Embryonic facial prominence (tissue), 1 donor: ENCODE results near the gene SLC23A3.

Experiments used
- DNase-seq: peaks from one replicate; pipeline ENCODE4 v3.0.0-alpha.2; 2016; ENCODE audit errors: extremely low spot score

SLC23A3 gene

DNA sequence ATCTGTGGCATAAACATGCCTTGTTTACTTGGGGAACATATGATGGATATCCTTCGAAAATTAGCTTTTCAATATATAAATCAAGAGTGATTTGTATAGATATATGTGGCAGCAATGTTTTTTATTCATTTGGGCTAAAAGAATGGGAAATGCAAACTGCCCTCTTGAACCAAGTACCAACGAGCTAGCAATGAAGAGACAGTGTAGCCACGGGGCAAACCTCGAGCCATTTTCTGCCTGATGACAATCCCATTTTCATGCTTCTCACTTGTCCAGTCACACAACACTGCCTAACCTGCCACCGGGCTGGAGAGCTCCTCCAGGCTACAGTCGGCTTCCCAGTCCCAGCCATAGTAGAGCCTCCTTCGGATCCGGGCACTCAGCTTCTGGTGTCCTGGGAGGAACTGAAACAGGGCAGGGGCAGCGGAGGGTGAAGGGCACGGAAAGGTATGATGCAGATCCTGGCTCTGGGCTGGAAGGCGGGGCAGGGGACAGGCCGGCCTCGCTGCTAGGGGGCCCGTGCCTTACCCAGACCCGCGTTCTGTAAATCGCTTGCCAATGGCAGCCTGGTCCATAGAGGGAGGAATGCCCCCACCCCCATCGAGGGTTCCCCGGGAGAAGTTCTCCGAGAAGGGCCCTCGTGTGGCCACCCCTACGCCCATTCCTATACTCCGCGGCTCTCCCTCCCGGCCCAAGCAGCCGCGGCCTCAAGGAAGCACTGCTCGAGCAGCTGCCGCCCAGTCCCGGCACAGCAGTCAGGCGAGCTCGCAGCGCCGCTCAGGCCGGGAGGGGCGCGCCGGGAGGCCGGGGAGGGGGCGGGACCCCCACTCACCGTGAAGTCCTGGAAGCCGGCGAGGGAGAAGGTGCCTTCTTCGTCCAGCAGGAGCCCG, 6.3 kb upstream of the SLC23A3 start:
- no peak for DNase-seq

DNA sequence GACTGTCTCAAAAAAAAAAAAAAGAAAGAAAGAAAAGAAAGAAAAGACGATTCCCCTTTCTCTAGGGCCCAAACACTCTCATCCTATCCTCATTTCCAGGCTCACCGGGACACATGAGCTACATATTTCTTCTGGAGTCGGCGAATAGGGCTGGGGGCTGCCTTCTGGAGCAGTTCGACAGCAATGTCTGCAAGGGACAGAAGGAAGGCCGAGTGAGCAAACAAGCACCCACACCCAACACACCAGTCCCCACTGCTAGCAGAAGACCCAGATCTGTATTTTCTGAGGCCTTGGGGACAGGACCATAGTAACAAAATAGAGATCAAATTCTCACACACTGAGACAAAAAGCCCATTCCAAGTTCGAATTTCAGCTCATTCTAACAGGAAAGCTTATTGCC, 5.7 kb upstream of the SLC23A3 start:
- no peak for DNase-seq

DNA sequence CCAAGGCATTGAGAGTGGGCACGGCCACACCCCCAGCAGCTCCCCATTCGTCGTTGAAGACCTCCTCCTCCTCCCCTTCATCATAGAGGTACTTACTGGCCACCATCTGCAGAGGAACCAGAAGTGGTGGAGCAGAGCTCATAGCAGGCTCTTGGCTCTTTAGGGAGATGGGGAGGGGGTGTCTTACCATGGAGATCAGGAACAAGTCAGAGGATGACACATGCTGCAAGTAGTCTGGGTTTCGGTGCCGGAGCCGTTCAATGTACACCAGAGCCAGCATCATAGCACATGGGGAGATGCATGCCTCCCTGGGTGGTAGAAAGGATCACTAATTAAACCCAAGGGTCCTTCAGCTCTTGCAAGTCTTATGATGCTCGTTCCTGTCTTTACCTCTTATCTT, 5.0 kb upstream of the SLC23A3 start:
- no peak for DNase-seq

DNA sequence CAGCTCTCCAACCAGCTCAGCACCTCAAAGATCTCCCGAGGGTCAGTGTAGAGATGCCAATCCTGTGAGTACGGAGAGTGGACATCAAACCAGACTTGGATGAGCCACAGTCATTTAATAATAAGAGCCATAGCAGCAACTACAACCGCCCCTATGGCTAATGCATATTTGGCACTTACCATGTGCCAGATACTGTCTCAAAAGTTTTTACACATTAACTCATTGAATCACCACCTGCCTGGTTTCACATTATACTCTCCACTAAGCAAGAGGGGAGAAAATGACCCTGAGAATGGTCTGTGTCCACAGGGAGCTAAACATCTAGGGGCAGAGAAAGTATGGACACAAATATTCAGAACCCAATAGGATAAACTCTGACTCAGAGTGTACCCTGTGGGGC, 4.3 kb upstream of the SLC23A3 start:
- DNase-seq, result no peak

DNA sequence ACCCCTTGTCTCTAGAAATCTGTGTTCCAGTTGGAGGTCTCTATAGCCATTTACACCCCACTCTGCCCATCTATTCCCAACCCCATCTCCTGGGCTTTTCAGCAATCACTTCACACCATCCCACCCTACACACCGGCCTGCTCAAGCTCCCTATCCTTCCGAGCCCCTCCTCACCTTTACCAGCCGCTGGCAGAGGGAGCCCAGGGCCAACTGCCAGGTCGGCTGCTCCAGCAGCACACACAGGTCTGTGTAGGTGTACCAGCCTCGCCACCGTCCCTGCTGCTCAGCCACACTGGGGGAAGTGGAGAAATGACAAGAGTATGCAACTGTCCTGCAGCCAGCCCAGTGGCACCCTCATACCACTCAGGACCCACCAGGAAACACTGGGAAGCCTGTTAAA, 3.3 kb upstream of the SLC23A3 start:
- DNase-seq, result no peak

DNA sequence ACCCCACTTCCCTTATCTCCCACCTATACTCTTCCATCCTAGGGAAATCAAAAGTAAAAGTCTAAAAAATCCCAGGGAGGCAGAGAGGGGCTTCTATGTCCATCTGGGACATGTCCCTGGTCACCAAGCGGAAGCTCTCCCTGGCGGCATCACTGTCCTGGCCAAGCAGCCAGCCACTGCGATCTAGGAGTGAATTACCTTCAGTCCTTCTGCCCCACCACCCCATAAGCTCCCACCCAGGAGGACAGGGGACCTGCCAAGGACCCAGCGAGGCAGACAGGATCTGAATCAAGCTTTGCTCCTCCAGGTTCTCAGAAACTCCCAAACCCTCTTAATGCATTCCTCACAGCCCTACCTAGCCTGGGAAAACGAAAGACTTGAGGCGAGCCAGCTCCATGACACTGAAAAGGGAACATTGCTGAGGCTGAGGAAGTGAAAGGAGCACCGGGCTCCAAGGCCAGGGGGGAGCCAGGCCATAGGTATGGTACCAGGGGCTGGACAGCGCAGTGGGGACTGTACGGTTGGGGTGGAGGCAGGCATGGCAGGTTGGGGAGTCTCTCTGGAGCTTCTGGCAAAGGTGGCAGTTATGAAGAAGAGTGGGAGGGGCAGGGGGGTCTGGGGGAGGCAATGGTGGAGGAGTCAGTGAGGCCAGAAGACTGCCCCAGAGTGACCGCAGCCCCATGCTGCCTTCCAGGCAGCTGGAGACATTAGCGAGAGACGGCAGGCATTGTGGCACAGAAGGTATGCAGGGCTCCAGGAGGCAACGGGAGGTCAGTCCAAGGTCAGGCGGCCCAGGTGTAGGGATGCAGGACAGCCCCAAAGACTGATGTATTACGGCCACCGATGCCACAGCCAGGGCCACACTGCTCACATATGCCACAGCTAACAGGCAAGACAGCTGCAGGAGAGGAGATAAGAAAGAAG, 2.7 kb upstream of the SLC23A3 start:
- no peak for DNase-seq

DNA sequence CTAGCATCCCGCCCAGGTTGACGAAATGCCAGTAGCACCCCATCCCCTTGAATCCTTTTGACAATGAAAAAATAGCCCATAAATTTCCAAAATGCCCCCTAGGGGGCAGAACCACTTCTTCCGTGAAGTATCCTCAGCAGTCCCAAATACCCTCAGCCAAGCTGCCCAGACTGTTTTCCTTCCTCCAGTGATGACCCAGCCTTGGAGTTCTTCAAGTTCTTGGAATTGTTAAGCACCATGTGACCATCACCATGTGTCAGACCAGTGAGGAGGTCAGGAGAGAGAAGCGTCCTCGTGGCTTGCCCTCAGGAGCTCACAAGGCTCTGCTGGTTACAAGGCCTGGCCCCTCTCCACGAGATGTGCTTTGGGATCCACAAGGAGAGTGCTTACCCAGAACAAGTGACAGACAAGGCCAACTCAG, 1.4 kb upstream of the SLC23A3 start:
- DNase-seq, result no peak

DNA sequence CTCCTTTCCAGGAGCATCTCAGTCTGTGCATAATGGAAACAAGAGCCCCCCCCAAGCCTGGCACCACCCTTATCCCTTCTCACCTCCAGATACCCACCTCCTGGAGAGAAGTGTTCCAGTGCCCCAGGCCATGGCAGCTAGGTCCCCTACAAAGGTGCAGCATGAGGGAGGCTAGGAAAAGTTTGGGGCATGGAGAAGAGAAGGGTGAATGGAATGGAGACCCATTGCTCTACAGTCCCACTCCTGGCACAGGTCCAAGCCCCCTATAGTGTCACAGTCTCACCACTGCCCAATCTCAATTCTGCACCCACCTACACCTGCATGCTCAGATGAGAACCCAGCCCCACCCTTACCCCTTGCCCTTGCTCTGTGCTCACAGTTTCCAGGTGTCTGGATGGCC, 897 bp downstream of the SLC23A3 start:
- DNase-seq, result no peak

DNA sequence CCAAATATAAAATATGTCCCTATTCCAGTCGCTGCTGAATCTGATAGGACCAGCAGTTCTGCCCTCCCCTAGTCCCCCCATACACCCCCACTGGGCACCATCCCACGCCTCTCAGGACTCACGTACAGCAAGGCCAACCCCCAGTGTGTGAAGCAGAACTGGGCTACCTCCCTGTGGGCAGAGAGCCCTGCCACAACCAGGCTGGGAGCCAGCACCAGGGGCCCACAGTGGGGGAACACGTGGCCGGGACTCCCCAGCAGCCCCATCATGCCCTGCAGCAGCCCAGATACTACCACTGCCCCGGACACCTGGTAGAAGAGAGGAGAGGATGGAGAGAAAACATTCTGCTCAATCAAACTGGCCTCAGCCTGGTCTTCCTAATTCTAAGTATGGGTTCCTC, 1.3 kb downstream of the SLC23A3 start:
- DNase-seq, result no peak

DNA sequence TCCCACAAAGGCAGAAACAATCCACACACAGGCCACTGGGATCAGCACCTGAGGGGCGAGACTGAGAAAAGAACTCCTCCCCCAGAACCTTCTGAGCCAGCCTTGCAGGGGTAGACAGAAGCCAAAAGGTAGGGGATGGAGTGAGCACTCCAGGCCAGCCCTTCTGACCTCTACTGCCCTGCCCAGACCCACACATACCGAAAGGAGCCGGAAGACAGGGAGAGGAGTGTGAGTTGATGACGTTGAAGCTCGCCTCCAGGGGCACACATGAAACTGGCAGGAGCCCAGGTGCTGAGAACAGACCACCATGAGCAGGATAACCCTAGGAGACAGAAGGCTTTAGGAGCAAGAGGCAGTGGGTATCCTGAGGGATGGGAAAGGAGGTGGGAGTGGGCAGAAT, 1.8 kb downstream of the SLC23A3 start:
- DNase-seq, result no peak

DNA sequence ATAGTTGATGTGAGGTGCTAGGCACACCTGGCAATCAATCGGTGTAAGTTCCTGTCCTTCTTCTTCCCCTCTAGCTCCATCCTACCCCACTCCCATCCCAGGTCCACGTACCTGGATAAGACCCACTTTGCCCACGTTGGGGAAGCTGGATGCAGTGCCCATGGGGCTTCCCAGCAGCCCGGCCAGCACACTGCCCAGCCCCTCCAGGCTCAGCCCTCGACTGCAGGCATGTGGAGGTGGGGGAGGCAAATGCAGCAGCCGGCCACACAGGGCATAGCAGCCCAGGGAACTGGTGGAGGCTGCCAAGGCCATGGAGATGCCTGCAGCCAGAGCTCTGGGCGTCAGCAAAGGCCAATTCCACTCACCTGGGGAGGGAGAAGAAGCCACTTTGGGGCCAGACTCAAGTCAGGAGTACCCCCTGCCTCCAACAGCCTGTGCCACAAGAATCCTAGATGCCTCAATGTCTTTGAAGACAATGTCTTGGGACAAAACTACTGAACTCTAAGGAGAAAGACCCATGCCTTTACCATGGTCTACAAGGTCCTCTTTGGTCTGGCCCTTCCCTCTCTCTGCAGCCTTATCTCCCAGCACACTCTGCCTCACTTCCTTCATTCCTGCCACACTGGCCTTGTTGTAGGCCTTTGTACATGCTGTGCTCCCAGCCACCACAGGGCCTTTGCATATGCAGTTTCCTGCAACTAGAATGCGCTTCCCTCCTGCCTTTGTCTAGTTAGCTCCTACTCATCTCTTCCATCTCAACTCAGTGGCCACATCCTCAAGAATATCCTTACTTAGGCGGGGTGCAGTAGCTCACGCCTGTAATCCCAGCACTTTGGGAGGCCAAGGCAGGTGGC, 4.5 kb downstream of the SLC23A3 start:
- no peak for DNase-seq

DNA sequence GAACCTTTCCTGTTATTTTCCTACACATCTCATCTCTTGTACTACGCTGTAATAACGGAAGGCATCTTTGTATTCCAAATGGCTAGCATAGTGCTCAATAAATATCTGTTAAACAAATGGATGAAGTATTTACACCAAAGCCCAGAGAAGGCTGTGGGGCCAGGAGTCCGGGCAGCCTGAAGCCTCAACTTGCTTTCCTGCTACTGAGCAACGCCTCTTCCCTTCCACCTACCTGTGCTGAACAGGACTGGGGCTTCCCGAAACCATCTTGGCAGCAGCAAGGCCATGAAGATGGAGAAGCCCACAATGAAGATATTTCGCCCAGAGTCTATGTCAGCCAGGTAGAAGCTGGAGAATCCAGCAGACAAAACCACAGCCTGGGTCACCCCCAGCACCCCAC, 6.7 kb downstream of the SLC23A3 start:
- no peak for DNase-seq

DNA sequence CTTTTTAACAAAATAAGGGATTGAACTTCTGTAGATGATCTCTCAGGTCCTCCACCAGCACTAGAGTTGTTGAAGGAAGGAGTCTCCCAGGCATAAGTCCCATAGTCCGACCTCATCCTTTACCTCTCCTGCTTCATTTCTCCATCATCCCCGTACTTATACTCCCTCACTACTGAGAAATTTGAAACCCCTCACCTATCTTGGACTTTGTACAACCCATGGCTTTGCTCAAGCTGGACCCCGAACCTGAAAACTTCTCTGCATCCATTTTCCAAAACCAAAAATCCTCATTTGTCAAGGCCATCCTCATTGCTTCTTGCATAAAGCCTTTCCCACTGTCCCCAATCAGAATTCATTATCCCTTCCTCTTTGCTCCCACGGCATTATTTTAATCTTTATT, 8.7 kb downstream of the SLC23A3 start:
- no peak for DNase-seq

DNA sequence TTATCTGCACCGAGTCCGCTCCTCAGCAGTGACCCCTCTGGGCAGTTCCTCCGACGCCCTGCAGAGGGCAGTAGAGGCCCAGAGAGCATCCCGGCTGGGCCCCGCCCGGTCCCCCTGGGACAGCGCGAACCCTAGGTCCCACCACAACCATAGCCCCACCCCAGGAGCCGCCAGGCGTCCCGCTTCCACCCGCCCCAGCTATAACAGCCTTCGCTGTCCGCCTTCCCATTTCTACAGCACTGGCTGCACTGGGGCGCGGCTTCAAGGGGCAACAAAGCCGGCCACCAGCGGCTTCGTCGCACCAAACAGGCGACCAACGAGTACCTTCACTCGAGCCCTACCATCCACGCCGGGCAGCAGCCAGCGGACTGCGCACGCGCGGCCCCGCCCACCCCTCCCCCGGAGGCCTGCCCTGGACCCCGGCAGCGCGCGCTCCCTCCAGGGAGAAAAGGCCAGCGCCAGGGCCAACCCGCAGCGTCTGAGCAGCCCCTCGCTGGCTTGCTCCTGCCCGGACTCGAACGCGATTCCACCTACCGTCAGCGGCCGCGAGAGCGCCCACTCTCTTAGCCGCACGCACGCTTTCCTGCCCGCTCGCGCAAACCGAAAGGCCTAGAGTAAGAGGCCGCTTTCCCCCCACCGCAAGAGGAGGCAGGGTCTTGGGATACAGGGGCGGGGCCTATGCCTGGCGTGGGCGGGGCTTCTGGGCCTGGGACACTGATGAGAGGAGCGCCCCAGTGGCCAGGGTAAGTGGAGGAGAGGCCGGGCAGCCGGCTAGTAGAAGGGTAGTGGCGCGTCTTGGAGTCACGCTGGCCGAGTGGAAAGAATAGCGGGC, 9.4 kb downstream of the SLC23A3 start, which contains the start of gene NHEJ1:
Gene NHEJ1, minus strand, starts transcription at position 630 of the 832 bp plus-strand sequence. CDS start 2,453 bp downstream, outside the sequence.
- DNase-seq, result peak; percentile 76

DNA sequence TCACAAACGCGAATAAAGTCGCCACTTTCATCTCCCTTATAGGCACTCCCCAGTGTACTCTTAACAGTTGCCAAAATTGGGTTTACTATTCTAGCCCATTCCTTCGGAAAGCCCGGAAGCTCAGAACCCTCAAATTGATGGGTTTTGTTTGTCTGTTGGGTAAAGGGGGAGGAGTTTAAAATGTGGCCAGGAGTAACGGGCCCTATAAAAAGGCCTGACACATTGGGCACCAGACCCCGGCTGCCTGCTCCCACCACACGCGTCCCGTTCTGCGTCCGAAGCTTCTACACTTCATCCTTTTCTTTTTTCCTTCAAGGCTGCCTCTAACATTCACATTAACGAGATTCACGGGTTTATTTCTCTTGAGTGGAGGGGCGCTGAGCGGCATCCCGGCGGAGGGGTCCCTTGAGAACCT, 10.1 kb downstream of the SLC23A3 start:
- DNase-seq, result no peak

DNA sequence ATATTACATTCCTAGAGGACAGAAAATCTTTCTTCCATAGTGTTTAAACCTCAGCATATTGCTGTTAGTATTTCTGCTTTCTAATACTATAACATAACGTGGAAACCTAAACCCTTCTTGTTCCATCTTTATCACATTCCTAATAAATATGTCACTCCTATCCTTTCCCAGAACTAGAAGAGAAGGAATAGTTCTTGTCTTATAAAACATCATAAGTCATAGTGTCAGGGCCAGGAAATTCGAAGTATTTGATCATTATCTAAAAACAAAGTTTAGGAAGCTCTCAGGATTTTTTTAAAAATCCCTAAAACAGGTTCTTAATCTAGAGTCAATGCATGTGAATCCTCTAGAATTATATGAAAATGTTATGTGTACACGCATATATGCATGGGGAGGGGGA, 11.2 kb downstream of the SLC23A3 start:
- DNase-seq, result no peak

DNA sequence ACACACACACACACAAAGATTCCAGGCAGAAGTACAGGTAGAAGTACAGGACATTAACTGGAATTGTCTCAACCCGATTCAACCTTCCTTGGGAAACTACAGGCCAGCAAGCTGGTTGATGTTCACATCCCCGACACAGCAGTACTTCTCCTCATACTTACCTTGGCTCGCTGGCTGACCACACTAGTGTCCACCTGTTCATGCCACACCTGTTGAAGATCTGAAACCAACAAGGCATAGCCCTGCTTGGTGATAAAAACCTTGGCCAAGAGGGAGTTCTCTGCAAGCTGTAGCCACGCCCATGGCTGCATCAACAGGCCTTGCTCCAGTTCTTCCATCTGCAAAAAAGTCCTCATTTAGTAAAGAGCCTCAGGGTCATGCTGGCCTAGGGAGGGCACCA, 11.8 kb downstream of the SLC23A3 start:
- DNase-seq, result no peak

DNA sequence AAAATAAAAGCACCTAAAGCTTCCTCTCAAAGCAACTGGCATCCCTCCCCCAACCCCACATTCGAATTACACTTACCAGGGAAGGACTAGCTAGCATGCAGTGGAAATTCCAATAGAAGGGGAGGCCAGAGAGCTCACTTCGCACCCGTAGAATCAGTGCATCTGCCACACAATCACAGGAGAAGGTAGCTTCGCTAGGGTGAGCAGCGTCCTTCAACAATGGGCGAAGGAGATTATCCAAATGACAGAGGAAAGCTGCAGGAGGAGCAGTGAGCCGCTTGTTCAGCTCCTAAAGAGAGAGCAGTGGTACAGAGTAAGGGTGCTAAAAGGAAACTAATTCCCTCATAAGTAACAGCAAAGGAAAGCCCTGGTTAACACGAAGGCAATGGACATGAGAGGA, 12.4 kb downstream of the SLC23A3 start:
- DNase-seq, result no peak

DNA sequence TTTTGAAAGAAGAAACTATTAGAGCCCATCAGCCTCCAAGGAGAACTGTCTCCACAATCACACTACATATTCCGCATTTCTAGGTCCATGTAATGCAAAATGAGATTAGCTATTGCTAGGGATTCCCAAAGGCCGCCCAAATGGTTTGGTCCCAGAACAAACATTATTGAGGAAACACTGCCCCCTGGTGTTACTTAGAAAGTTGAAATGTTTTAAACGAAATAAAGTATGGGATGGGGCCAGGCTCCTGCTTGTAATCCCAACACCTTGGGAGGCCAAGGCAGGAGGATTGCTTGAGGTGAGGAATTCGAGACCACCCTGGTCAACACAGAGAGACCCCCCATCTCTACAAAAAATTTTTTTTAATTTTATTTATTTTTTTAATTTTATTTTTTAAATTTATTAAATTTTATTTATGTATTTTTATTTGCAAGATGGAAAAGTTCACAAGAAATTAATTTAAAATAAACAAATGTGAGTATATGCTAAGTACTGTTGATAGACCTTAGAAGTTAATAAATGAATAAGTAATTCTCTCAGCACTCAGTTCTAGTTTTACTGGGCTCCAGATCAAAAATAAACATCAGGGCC, 14.7 kb downstream of the SLC23A3 start:
- DNase-seq, result peak; percentile 29

DNA sequence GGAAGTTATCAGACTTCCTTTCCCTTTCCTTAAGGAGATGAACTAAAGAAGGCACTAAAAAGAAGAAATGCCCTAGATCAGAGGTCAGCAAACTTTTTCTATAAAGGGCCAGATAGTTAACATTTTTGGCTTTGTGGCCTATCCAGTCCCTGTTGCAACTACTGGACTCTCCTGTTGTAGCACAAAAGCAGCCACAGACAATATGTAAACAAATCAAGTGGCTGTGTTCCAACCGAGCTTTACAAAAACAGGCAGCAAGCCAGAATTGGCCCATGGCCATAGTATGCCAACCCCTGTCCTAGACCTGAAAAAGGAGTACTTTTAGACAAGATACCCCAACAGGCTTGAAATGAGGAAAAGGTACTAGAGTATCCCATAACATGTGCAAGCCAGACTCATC, 20.2 kb downstream of the SLC23A3 start:
- no peak for DNase-seq
